Measurements from ENCODE around the gene FANCI. TPM values are rescaled to one million over a fixed set of nuclear protein-coding genes. Genes with fewer than 3 reads are reported as not detected.

FANCI gene
- total and polyA plus RNA-seq, 3 donors from 2014 or later, result 45.0 to 63.6 (median 56.0) TPM

DNA sequence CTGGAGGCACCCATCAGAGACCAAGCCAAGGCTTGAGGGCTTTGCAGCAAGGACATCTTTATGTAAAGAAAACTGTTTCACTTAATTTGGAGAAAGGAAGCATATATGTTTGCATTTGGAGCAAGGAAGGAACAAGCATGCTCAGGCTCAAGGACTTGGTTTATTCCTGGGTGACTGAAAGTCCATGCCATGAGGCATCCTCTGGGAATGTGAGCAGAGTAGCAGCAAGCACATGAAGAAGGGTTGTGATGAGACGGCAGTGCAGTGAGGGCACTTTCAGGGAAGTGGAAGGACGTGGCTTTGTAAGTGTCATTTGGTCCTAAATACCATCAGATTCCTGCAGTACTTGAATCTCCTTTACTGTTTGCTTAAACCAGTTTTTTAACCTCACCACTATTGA, 64.0 kb downstream of the FANCI start:
- H3K36me3 ChIP-seq (ENCODE audit: low read depth, missing control alignments), result no peaks in the 10 kb centered on the region
- WGBS, 2 donors, result 92 to 96% methylated on average over 2 of the region's 2 CpGs
- no peaks in the 10 kb centered on the region for H3K9me3 ChIP-seq
- no peak overlapping the region for H3K27ac ChIP-seq
- H3K4me3 ChIP-seq, result no peak overlapping the region
- H3K4me1 ChIP-seq, result no peaks in the 10 kb centered on the region
- no peaks in the 10 kb centered on the region for H3K27me3 ChIP-seq
- DNase-seq, result no peak
- no peak for TF ChIP-seq CTCF (IDR thresholded peaks at IDR 0.05)
- no peak for TF ChIP-seq POLR2A (IDR thresholded peaks at IDR 0.05)
- intact Hi-C loops (cut with DNase I; ENCODE audit: low total_unique reads), result no loop called here

GRCh38 chr15:89308236-89308635, 64.5 kb downstream of the FANCI start:
- no peaks in the 10 kb centered on the region for H3K36me3 ChIP-seq (ENCODE audit: low read depth, missing control alignments)
- H3K27ac ChIP-seq, result no peak overlapping the region
- intact Hi-C loops (cut with DNase I; ENCODE audit: low total_unique reads), result no loop called here
- no peaks in the 10 kb centered on the region for H3K4me1 ChIP-seq
- DNase-seq, result no peak
- WGBS, 2 donors, result 64 to 65% methylated on average over 3 of the region's 3 CpGs
- H3K9me3 ChIP-seq, result no peaks in the 10 kb centered on the region
- no peaks in the 10 kb centered on the region for H3K27me3 ChIP-seq
- no peak overlapping the region for H3K4me3 ChIP-seq
- TF ChIP-seq CTCF (IDR thresholded peaks at IDR 0.05), result no peak
- no peak for TF ChIP-seq POLR2A (IDR thresholded peaks at IDR 0.05)

GRCh38 chr15:89309993-89310392, 66.2 kb downstream of the FANCI start:
- no peak overlapping the region for H3K4me3 ChIP-seq
- intact Hi-C loops (cut with DNase I; ENCODE audit: low total_unique reads), result no loop called here
- 70 to 82% methylated on average over 2 of the region's 2 CpGs for WGBS, 2 donors
- H3K27ac ChIP-seq, result no peak overlapping the region
- no peaks in the 10 kb centered on the region for H3K27me3 ChIP-seq
- no peaks in the 10 kb centered on the region for H3K4me1 ChIP-seq
- DNase-seq, result no peak
- H3K9me3 ChIP-seq, result no peaks in the 10 kb centered on the region
- H3K36me3 ChIP-seq (ENCODE audit: low read depth, missing control alignments), result no peaks in the 10 kb centered on the region
- no peak for TF ChIP-seq CTCF (IDR thresholded peaks at IDR 0.05)
- no peak for TF ChIP-seq POLR2A (IDR thresholded peaks at IDR 0.05)

- 79 to 80% methylated on average over 2 of the region's 2 CpGs for WGBS, 2 donors
- TF ChIP-seq CTCF (IDR thresholded peaks at IDR 0.05) (no peak), POLR2A (IDR thresholded peaks at IDR 0.05) (no peak)
- DNase-seq, result no peak
- Histone ChIP-seq H3K36me3 (ENCODE audit: low read depth, missing control alignments) (no peaks in the 10 kb centered on the region), H3K4me1 (no peaks in the 10 kb centered on the region), H3K27me3 (no peaks in the 10 kb centered on the region), H3K27ac (no peak overlapping the region), H3K9me3 (no peaks in the 10 kb centered on the region), H3K4me3 (no peak overlapping the region)
- intact Hi-C loops (cut with DNase I; ENCODE audit: low total_unique reads), result no loop called here
Observed at GRCh38 chr15:89315375-89315929, 71.7 kb downstream of the FANCI start.

GRCh38 chr15:89316504-89316903, 72.7 kb downstream of the FANCI start:
- no peak overlapping the region for H3K27ac ChIP-seq
- 87 to 91% methylated on average over 5 of the region's 5 CpGs for WGBS, 2 donors
- no peak for DNase-seq
- no peak overlapping the region for H3K4me3 ChIP-seq
- H3K9me3 ChIP-seq, result no peaks in the 10 kb centered on the region
- H3K4me1 ChIP-seq, result no peaks in the 10 kb centered on the region
- no peaks in the 10 kb centered on the region for H3K36me3 ChIP-seq (ENCODE audit: low read depth, missing control alignments)
- intact Hi-C loops (cut with DNase I; ENCODE audit: low total_unique reads), result no loop called here
- TF ChIP-seq CTCF (IDR thresholded peaks at IDR 0.05) (no peak), POLR2A (IDR thresholded peaks at IDR 0.05) (no peak)
- no peaks in the 10 kb centered on the region for H3K27me3 ChIP-seq
